ENCODE measurements around the gene SPPL2C. TPM values are rescaled to one million over a fixed set of nuclear protein-coding genes. Genes with fewer than 3 reads are reported as not detected.

The SPPL2C gene
- polyA plus RNA-seq, 4 donors = not detected

DNA sequence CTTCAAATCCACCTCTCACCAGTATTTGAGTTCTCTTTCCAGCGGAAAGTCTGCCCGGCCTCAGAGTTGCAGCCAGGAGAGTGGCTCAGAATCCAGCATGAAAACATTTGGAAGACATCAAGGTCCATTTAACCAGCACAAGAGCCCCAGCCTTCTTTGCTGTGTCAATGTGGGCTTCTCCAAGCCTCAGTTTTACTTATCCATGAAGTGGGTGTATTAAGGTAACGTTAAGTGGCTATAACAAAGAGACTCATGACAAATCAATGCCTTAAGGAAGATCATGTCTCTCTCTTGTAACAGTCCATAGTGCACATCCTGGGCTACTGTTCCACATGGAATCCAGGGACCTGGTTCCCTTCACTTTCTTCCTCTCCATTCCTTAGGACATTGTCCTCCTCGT, 959 bp upstream of the SPPL2C start:
- DNase-seq = no peak
- H3K9me3 ChIP-seq (ENCODE audit: control insufficient read depth in 2 of 2, insufficient read depth in 1 of 2, low read depth in 1 of 2, low read length in 1 of 2) = no peaks in the 10 kb centered on the region
- no peak overlapping the region for H3K27ac ChIP-seq (ENCODE audit: low read depth in 1 of 3, low read length in 2 of 3)
- no peak for FAIRE-seq
- H3K36me3 ChIP-seq (ENCODE audit: control insufficient read depth in 3 of 3, insufficient read depth in 2 of 3, low read depth in 1 of 3, low read length in 3 of 3) = no peaks in the 10 kb centered on the region
- no peaks in the 10 kb centered on the region for H3K4me1 ChIP-seq (ENCODE audit: control insufficient read depth in 3 of 3, insufficient read depth in 2 of 3, low read depth in 1 of 3, low read length in 2 of 3)
- H3K4me3 ChIP-seq (ENCODE audit: low read depth in 1 of 3, low read length in 3 of 3) = no peak overlapping the region
- WGBS, 3 donors = 86 to 91% (median 90%) methylated on average over 4 of the region's 4 CpGs
- H3K27me3 ChIP-seq (ENCODE audit: control insufficient read depth in 3 of 3, insufficient read depth in 3 of 3, low read length in 3 of 3) = peaks cover 0 to 2% (median 1%) of the 10 kb centered on the region in 3 donors

- Histone ChIP-seq H3K4me3 (ENCODE audit: low read depth in 1 of 3, low read length in 3 of 3) (no peak overlapping the region), H3K27me3 (ENCODE audit: control insufficient read depth in 3 of 3, insufficient read depth in 3 of 3, low read length in 3 of 3) (peaks cover 0 to 1% (median 0%) of the 10 kb centered on the region in 3 donors), H3K36me3 (ENCODE audit: control insufficient read depth in 3 of 3, insufficient read depth in 2 of 3, low read depth in 1 of 3, low read length in 3 of 3) (no peaks in the 10 kb centered on the region), H3K27ac (ENCODE audit: low read depth in 1 of 3, low read length in 2 of 3) (no peak overlapping the region), H3K9me3 (ENCODE audit: control insufficient read depth in 2 of 2, insufficient read depth in 1 of 2, low read depth in 1 of 2, low read length in 1 of 2) (no peaks in the 10 kb centered on the region), H3K4me1 (ENCODE audit: control insufficient read depth in 3 of 3, insufficient read depth in 2 of 3, low read depth in 1 of 3, low read length in 2 of 3) (no peaks in the 10 kb centered on the region)
- FAIRE-seq (no peak), DNase-seq (no peak)
- 90% methylated on average over 35 of the region's 35 CpGs for WGBS, 3 donors
Measured at GRCh38 chr17:45845376-45846185, 900 bp downstream of the SPPL2C start.

DNA sequence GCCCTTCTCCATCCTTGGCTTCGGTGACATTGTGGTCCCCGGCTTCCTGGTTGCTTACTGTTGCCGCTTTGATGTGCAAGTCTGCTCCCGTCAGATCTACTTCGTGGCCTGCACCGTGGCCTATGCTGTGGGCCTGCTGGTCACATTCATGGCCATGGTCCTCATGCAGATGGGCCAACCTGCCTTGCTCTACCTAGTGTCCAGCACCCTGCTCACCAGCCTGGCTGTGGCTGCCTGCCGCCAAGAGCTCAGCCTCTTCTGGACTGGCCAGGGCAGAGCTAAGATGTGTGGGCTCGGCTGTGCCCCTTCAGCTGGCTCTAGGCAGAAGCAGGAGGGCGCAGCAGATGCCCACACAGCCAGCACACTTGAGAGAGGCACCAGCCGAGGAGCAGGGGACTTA, 1.5 kb downstream of the SPPL2C start:
- FAIRE-seq (no peak), DNase-seq (no peak)
- Histone ChIP-seq H3K4me1 (ENCODE audit: control insufficient read depth in 3 of 3, insufficient read depth in 2 of 3, low read depth in 1 of 3, low read length in 2 of 3) (no peaks in the 10 kb centered on the region), H3K4me3 (ENCODE audit: low read depth in 1 of 3, low read length in 3 of 3) (no peak overlapping the region), H3K36me3 (ENCODE audit: control insufficient read depth in 3 of 3, insufficient read depth in 2 of 3, low read depth in 1 of 3, low read length in 3 of 3) (no peaks in the 10 kb centered on the region), H3K9me3 (ENCODE audit: control insufficient read depth in 2 of 2, insufficient read depth in 1 of 2, low read depth in 1 of 2, low read length in 1 of 2) (no peaks in the 10 kb centered on the region), H3K27me3 (ENCODE audit: control insufficient read depth in 3 of 3, insufficient read depth in 3 of 3, low read length in 3 of 3) (peaks cover 0 to 1% (median under 1%) of the 10 kb centered on the region in 3 donors), H3K27ac (ENCODE audit: low read depth in 1 of 3, low read length in 2 of 3) (no peak overlapping the region)
- WGBS, 3 donors = 81 to 90% (median 85%) methylated on average over 10 of the region's 10 CpGs

DNA sequence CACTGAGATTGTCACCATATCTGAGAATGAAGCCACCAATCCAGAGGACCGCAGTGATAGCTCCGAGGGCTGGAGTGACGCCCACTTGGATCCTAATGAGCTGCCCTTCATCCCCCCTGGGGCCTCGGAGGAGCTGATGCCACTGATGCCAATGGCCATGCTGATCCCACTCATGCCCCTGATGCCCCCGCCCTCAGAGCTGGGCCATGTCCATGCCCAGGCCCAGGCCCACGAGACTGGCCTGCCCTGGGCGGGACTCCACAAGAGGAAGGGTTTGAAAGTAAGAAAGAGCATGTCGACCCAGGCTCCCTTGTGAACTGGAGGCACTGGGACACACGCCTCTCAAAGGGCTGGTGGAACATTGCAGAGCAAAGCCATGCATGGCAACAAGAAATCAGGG, 2.0 kb downstream of the SPPL2C start:
- FAIRE-seq = no peak
- 75 to 81% (median 80%) methylated on average over 9 of the region's 9 CpGs for WGBS, 3 donors

DNA sequence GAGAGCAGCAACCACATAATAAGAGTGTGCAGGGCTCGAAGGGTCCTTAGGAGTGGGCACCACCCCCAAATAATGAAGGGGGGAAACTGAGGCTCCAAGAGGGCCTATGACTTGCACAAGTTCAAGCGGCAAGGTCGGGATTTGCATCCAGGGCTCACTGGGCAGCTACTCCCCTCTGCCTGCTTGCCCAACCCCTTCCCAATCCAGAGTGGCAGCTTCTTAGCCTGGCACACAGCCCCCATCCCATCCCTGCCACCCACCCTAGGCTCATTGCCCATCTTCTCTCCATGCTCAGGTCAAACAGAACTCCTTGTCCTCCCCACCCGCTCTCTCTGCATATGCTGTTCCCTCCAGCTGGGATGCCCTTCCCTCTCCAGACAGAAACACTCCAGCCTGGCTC, 2.4 kb downstream of the SPPL2C start:
- Histone ChIP-seq H3K36me3 (ENCODE audit: control insufficient read depth in 3 of 3, insufficient read depth in 2 of 3, low read depth in 1 of 3, low read length in 3 of 3) (no peaks in the 10 kb centered on the region), H3K4me1 (ENCODE audit: control insufficient read depth in 3 of 3, insufficient read depth in 2 of 3, low read depth in 1 of 3, low read length in 2 of 3) (no peaks in the 10 kb centered on the region), H3K4me3 (ENCODE audit: low read depth in 1 of 3, low read length in 3 of 3) (no peak overlapping the region), H3K27me3 (ENCODE audit: control insufficient read depth in 3 of 3, insufficient read depth in 3 of 3, low read length in 3 of 3) (peaks cover 0 to 5% (median 1%) of the 10 kb centered on the region in 3 donors), H3K9me3 (ENCODE audit: control insufficient read depth in 2 of 2, insufficient read depth in 1 of 2, low read depth in 1 of 2, low read length in 1 of 2) (no peaks in the 10 kb centered on the region), H3K27ac (ENCODE audit: low read depth in 1 of 3, low read length in 2 of 3) (no peak overlapping the region)
- FAIRE-seq (no peak), DNase-seq (no peak)
- WGBS, 3 donors = 71 to 84% (median 75%) methylated on average over 4 of the region's 4 CpGs

More for the DNA sequence above, 2.0 kb downstream of the SPPL2C start:
- Histone ChIP-seq H3K9me3 (ENCODE audit: control insufficient read depth in 2 of 2, insufficient read depth in 1 of 2, low read depth in 1 of 2, low read length in 1 of 2) (no peaks in the 10 kb centered on the region), H3K4me3 (ENCODE audit: low read depth in 1 of 3, low read length in 3 of 3) (no peak overlapping the region), H3K36me3 (ENCODE audit: control insufficient read depth in 3 of 3, insufficient read depth in 2 of 3, low read depth in 1 of 3, low read length in 3 of 3) (no peaks in the 10 kb centered on the region), H3K27me3 (ENCODE audit: control insufficient read depth in 3 of 3, insufficient read depth in 3 of 3, low read length in 3 of 3) (peaks cover 0 to 5% (median 1%) of the 10 kb centered on the region in 3 donors), H3K27ac (ENCODE audit: low read depth in 1 of 3, low read length in 2 of 3) (no peak overlapping the region), H3K4me1 (ENCODE audit: control insufficient read depth in 3 of 3, insufficient read depth in 2 of 3, low read depth in 1 of 3, low read length in 2 of 3) (no peaks in the 10 kb centered on the region)
- DNase-seq = no peak

GRCh38 chr17:45847747-45848146, 3.1 kb downstream of the SPPL2C start:
- FAIRE-seq (no peak), DNase-seq (no peak)
- Histone ChIP-seq H3K27me3 (ENCODE audit: control insufficient read depth in 3 of 3, insufficient read depth in 3 of 3, low read length in 3 of 3) (peaks cover 0 to 5% (median 1%) of the 10 kb centered on the region in 3 donors), H3K4me3 (ENCODE audit: low read depth in 1 of 3, low read length in 3 of 3) (no peak overlapping the region), H3K9me3 (ENCODE audit: control insufficient read depth in 2 of 2, insufficient read depth in 1 of 2, low read depth in 1 of 2, low read length in 1 of 2) (no peaks in the 10 kb centered on the region), H3K4me1 (ENCODE audit: control insufficient read depth in 3 of 3, insufficient read depth in 2 of 3, low read depth in 1 of 3, low read length in 2 of 3) (no peaks in the 10 kb centered on the region), H3K27ac (ENCODE audit: low read depth in 1 of 3, low read length in 2 of 3) (no peak overlapping the region), H3K36me3 (ENCODE audit: control insufficient read depth in 3 of 3, insufficient read depth in 2 of 3, low read depth in 1 of 3, low read length in 3 of 3) (no peaks in the 10 kb centered on the region)
- 71 to 84% (median 74%) methylated on average over 5 of the region's 5 CpGs for WGBS, 3 donors

GRCh38 chr17:45848405-45848804, 3.7 kb downstream of the SPPL2C start:
- WGBS, 3 donors = 83 to 87% (median 83%) methylated on average over 9 of the region's 9 CpGs
- Histone ChIP-seq H3K36me3 (ENCODE audit: control insufficient read depth in 3 of 3, insufficient read depth in 2 of 3, low read depth in 1 of 3, low read length in 3 of 3) (no peaks in the 10 kb centered on the region), H3K9me3 (ENCODE audit: control insufficient read depth in 2 of 2, insufficient read depth in 1 of 2, low read depth in 1 of 2, low read length in 1 of 2) (no peaks in the 10 kb centered on the region), H3K4me1 (ENCODE audit: control insufficient read depth in 3 of 3, insufficient read depth in 2 of 3, low read depth in 1 of 3, low read length in 2 of 3) (no peaks in the 10 kb centered on the region), H3K4me3 (ENCODE audit: low read depth in 1 of 3, low read length in 3 of 3) (no peak overlapping the region), H3K27me3 (ENCODE audit: control insufficient read depth in 3 of 3, insufficient read depth in 3 of 3, low read length in 3 of 3) (peaks cover 0 to 5% (median 0%) of the 10 kb centered on the region in 3 donors), H3K27ac (ENCODE audit: low read depth in 1 of 3, low read length in 2 of 3) (no peak overlapping the region)
- DNase-seq (no peak), FAIRE-seq (no peak)

- WGBS, 3 donors = 70 to 80% (median 73%) methylated on average over 12 to 15 of the region's 15 CpGs
- FAIRE-seq (no peak), DNase-seq (no peak)
- peaks cover 0 to 7% (median 0%) of the 10 kb centered on the region in 3 donors for H3K27me3 ChIP-seq (ENCODE audit: control insufficient read depth in 3 of 3, insufficient read depth in 3 of 3, low read length in 3 of 3)
- H3K36me3 ChIP-seq (ENCODE audit: control insufficient read depth in 3 of 3, insufficient read depth in 2 of 3, low read depth in 1 of 3, low read length in 3 of 3) = no peaks in the 10 kb centered on the region
- no peak overlapping the region for H3K4me3 ChIP-seq (ENCODE audit: low read depth in 1 of 3, low read length in 3 of 3)
- H3K4me1 ChIP-seq (ENCODE audit: control insufficient read depth in 3 of 3, insufficient read depth in 2 of 3, low read depth in 1 of 3, low read length in 2 of 3) = no peaks in the 10 kb centered on the region
- no peaks in the 10 kb centered on the region for H3K9me3 ChIP-seq (ENCODE audit: control insufficient read depth in 2 of 2, insufficient read depth in 1 of 2, low read depth in 1 of 2, low read length in 1 of 2)
- no peak overlapping the region for H3K27ac ChIP-seq (ENCODE audit: low read depth in 1 of 3, low read length in 2 of 3)
Measured at GRCh38 chr17:45848868-45849535, 4.3 kb downstream of the SPPL2C start.
